HG03064 (cell line): ENCODE measurements around the gene CYB561D2.

Experiments
- ATAC-seq: cut with Tn5 transposase; IDR thresholded peaks from one replicate; pipeline ENCODE4 v1.9.1; 2021; ENCODE audit warnings: low read depth; ENCODE audit not compliant: unreplicated experiment

CYB561D2 gene

DNA sequence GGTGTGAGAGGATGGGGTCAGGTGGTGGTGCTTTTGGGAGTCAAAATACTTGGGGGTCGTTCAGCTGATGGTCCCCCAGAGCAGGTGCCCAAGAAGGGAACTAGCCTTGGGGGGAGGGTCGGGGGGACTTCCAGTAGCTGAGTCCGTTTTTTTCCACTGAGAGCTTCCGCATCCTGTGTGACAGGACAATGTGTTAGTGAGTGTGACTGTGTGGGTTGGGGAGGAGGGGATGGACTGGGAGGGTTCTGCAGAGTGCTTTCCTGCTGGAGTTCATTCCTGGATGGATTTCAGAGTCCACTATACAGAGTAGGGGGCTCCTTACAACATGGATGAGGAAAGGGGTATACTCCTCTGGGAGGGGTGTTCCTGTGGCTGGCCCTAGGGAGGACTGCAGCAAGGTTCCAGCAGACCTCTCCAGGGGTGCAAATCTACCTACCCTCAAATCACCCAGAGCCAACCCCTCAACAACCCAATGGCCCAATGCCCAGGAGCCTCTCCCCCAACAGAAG, 27.5 kb upstream of the CYB561D2 start:
- no peak for ATAC-seq

- no peak for ATAC-seq
Observed at GRCh38 chr3:50323614-50324199, 27.0 kb upstream of the CYB561D2 start.

DNA sequence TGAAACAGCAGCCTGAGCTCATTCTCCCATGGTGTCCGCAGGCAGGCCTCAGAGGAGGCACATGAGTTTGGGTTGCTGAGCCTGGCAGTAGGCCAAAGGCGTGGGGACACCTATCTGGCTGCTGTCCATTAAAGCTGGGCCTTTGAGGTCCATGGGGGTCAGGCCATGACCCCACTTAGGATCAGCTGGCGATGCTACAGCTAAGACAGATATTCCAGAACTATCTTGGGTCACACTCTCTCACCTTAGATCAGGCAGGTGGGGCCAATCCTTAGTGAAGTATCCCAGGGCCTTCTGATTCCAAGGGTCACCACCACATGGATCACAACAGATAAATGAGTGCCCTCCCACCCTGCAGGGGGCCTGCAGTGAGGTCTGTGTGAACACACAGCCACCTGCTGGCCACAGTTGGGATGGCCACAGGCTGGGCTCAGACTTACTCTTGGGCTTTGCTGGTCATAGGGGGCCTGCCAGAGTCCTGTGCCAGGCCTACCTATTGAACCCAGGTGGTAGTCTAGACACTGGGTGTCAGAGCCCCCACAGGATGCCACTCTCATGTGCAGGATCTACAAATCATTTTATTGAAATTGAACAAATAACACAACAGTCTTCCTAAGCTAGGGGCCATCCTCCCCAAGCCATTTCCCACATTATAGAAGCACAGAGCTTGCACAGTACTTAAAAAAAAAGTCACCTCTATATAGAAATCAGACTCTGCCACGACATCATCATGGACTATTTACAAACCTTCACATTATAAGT, 26.1 kb upstream of the CYB561D2 start:
- no peak for ATAC-seq

DNA sequence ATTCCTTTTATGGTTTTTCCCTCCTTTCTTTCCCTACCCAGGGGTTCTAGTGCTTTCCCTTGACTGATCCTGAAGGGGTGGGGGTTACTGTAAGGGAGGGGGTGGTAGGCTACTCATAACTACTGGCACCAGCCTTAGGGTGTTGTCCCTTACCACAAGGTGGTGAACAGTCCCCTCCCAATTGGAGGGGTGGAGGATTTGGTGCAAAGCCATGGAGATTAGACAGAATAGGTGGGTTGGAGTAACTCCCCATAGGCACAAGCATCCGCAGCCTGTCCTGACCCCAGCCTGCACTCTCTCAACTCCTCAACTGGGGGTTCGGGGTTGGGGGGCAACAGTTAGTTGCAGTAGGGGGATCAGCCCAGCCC, 25.6 kb upstream of the CYB561D2 start:
- ATAC-seq: no peak

GRCh38 chr3:50325497-50326181, 25.0 kb upstream of the CYB561D2 start:
- ATAC-seq: no peak

DNA sequence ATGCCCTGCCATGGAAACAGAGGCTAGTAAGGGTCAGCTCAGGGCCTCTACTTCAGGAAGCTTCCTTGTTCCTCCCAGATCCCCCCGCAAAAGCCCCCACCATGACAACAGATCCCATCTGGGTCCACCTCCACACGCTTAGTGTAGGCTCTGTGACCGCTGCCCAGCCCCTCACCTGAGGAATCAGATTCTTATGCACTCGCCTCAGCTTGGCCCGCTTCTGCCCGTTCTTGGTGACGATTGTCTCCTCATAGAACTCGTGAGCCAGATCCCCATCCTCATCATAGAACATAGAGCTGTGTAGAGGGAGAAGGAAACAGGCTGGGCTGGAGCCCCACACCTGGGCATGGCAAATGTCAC, 24.5 kb upstream of the CYB561D2 start:
- no peak for ATAC-seq

DNA sequence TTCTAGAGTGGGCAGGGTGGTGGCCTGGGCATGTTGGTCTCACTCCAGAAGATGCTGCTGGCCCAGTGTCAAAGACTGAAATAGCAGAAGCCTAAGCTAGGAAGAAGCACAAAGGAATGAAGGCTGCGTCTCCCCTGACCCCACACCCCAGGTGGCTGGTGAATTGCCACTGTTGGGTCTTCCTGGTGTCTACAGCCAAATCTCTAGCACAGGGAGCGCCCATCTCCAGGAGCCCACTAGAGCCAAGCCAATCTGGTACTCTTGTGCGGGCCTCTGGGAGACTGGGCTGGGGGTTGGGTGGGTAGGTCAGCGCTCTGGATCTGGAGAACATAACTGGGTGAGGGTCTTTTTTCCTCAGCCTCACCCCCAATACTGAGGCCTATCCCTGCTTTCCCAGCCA, 23.5 kb upstream of the CYB561D2 start:
- ATAC-seq: no peak

DNA sequence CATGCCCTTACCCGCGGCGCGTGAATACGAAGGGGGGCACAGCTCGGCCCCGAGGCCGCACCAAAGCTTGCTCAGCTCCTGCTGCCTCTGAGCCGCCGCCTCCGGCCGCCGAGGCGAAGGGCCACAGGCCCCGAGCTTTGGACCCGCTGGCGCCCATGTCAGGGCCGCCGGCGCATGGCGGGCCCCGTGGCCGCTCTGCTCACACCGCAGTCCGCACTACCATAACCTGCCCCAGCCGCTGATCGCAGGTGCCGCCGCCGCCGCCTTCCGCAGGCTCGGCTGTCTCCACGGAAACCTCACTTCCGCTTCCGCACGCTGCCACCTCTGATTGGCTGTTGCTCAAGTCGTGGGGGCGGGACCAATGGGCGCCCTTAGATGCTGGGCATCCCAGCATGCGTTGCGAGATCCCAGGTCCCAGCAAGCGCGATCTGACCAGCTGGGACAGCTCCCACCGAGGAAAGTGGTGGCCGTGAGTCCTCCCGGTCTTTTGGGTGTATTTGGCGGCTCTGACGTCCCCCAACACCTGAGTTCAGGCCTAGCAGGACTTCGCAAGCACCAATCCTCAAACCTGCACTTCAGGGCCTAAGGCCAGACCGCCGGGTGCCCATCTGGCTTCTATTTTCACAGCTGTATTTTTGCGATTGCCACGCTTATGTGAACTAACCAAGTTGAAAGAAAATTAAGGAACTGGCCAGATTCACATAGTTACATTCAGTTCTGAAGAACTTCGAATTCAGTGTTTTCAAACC, 22.5 kb upstream of the CYB561D2 start, which contains the start of gene TUSC2:
Gene TUSC2, minus strand, starts transcription at position 281 of the 749 bp plus-strand sequence. Its CDS starts 124 bp downstream, at position 157.
- ATAC-seq: peak; percentile 64

DNA sequence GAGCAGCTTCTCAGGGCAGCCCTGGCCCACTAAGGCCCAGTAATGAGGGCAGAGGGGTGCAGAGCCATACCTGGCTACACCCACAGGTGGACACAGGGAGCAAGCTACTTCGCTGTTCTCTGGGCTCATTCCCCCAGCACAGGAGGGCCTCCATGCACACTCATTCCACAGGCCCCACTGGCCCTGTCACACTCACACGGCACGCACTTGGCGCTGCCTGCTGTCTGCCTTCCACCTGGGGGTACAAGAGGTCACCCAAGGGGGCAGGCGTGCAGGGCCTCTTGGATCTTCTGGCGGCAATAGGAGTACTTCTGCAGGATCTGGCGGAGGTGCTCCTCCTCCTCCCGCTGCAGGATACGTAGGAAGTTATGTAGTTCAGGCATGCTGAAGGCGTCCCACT, 20.3 kb upstream of the CYB561D2 start:
- no peak for ATAC-seq

- ATAC-seq: no peak
Observed at GRCh38 chr3:50331364-50331907, 19.2 kb upstream of the CYB561D2 start.

DNA sequence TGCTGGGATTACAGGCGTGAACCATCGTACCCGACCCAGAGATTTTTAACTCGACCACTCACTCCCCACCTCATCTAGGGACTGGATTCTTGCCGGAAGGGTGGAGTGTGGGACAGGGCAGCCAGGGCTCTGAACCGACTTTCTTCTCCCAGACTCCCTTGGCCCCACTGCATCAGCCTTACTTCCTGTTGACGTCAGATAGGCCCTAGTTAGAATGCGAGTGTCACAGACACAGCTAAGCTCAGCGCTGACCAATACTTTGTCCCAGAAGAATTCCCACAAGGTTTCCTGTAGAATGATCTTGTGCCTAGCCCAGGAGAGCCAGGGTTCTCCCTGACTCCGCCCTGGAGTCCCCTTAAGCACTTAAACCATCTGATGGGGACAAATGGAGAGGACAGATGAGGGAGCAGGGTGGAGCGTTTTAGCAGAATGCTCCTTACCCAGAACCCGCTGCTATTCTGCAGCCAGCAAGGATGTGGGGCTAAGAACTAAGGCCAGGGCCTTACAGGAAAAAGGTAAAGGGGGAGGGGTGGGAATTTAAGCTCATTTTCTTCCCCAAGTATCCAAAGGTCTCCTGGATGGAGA, 16.8 kb upstream of the CYB561D2 start:
- no peak for ATAC-seq

DNA sequence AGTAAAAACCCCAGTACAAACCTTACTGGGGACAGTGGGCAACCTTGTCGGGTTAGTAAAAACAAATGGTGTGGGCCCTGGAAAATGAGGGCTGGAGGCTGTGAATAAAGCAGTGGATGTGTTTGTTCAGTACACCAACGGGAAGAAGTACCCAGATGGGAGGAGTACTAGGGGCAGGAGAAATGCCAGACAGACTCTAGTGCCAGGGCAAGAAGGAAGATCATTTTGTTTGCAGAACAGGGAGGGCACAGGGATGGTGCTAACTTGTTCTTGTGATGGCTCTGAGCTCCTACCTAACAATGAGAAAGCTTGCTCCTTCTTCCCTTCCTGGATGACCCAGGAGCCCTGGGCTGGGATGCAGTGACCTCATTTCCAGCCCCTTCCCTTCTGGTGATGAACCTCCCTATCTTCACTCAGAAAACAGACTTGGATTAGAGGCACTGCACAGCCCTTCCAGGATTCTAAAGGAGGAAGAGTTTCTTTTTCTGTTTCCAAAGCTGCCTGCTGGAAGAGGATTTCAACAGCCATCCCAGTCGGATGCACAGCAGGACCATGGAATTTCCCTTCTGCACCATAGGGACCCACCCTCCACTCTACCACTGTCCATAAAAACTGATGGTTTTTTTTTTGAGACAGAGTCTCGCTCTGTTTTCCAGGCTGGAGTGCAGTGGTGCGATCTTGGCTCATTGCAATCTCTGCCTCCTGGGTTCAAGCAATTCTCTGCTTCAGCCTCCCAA, 16.2 kb upstream of the CYB561D2 start:
- ATAC-seq: no peak

DNA sequence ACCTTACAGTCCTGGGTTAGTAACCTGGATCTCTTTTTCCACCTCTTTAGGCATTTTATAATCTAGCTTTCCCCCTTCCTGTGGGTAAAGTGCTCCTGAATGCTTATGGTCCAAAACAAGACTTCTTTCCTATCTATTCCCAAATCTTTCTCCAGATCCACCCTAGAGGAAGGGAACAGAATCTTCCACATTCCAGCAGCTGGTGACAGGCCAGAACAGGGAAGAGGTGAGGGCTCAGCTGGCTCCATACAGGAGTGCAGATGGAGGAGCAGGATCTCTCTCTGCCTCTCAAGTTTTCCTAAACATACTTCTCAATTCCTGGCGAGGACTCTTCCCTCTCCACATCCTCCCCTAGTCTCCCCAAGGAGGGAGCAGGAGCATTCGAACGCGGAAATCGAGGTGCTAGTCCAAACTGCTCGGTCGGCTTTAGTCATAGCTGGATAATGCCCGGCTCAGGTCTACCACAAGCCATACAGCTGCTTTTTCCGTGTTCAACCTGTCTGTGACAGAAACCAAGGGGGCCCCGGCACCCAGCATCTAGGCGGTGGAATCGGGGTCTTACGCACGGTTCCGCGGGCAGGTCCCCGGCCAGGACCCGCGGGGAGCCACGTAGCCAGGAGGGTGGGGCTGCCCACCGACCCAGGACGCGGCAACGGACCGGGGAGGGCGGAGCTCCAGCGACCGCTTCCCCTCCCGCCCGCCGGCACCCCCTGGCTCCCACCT, 14.0 kb upstream of the CYB561D2 start:
- peak; percentile 24 for ATAC-seq

- peak; percentile 72 for ATAC-seq
Observed at GRCh38 chr3:50337175-50337861, 13.3 kb upstream of the CYB561D2 start.

DNA sequence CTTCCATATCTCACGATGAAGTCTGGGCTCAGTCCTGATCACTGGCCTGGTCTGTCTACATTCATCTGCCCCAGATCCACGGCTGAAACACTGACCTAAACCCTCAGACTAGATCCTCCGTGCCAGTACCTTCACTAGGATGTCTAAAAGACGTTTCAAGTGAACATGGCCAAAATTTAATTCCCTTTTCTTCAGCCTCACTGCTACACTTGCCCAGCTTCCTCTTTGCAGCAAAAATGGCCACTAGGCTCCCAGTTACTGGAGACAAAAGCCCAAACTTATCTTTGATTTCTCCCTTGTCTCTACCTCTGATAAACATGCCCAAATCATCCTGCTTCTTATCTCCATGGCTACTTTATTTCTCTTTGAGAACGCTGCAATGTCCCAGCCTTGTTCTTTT, 11.7 kb upstream of the CYB561D2 start:
- no peak for ATAC-seq

GRCh38 chr3:50339485-50340146, 11.0 kb upstream of the CYB561D2 start:
- ATAC-seq: no peak

- no peak for ATAC-seq
Observed at GRCh38 chr3:50340147-50340447, 10.6 kb upstream of the CYB561D2 start.
